GM18505 (cell line): Measurements from ENCODE around the gene MED25.

Source experiments
- ATAC-seq: cut with Tn5 transposase; IDR thresholded peaks from one replicate; pipeline ENCODE4 v1.9.1; 2021; ENCODE audit not compliant: unreplicated experiment
- POLR2A ChIP-seq: IDR thresholded peaks from 4 replicates; pipeline ENCODE4 v1.6.1; 2011; ENCODE audit warnings: borderline replicate concordance; ENCODE audit not compliant: insufficient read depth, insufficient read length; ENCODE audit errors: extremely low read depth

The MED25 gene

DNA sequence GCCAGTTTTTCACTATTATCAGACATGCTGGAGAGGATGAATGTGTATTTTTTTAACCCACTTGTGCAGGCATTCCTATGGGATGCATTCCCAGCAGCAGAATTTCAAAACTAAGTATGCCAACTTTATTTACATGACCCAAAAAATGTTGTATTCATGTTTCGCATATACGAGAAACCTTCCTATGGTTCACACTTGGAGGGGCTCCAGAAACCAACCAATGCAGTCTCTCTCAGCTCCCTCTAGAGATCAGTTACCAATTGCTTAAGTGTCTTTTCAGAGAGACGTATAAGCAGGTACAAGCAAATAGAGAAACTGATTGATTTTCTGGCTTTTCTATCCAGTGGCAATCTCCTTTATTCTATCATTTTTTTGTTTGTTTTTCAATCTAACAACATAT is 27.3 kb downstream of the MED25 start:
- no peak for ATAC-seq
- TF ChIP-seq POLR2A: no peak

GRCh38 chr19:49846408-49846807 is 28.3 kb downstream of the MED25 start:
- ATAC-seq: no peak
- TF ChIP-seq POLR2A: no peak

- no peak for TF ChIP-seq POLR2A
- no peak for ATAC-seq
These were observed 29.9 kb downstream of the MED25 start for GRCh38 chr19:49847731-49848696.

- no peak for ATAC-seq
- no peak for TF ChIP-seq POLR2A
These were observed 30.8 kb downstream of the MED25 start for GRCh38 chr19:49848938-49849337.

- no peak for TF ChIP-seq POLR2A
- ATAC-seq: no peak
These were observed 31.5 kb downstream of the MED25 start for GRCh38 chr19:49849433-49850220.

DNA sequence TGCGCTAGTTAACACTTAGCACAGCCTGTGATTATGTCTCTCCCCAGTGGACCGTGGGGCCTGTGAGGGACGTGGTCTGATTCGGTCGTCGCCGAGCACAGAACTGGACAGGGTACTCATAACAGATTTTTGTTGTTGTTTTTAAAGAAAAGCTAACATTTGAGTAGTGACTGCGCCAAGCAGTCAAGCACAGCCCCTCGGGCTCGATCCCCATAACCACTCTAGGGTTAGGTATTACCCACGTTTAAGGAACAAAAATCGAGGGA is 32.1 kb downstream of the MED25 start:
- ATAC-seq: no peak
- no peak for TF ChIP-seq POLR2A

DNA sequence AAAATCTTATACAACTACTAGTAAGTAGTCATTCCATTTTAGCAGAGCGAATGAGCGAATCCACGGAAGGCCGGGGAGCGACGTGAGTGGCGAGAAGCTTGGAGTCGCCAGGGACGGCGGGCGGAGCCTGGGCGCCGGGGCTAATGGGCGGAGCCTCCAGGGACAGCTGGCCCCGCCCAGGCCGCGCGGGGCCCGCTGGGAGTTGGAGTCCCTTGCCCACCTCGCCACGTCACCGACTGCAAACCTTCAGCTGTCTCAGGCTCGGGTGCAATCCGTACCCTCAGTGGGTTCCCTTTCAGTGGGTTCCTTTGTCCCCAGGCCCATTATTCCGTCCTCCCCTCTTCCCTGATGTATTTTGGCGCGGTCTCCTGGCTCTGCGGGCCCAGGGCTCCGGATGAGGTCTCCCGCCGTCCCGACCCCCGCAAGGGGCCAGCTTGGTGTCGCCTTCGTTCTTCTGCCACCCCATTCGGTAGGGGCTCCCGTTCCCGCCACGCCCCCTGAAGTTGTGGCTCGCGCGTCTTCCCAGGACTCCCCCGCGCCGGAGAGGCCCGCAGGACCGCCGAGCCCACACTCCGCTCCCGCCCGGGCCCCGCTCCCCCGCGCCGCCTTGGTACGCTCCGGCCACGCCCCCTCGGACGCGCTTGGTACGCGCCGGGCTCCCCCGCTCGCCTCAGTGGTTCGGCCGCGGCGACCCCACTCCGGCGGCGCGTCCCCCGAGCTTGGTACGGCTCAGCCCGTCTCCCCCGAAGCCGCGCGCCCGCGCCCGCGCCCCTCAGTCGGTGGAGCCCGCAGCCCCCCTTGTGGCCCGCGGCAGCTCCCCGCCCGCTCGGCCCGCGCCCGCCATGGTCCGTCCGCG is 32.6 kb downstream of the MED25 start, which contains the start of gene PTOV1:
Gene PTOV1 (plus strand): TSS at position 673 of the 856 bp plus-strand sequence.
- peak; percentile 60 for TF ChIP-seq POLR2A

GRCh38 chr19:49851456-49852259 is 33.6 kb downstream of the MED25 start:
- no peak for ATAC-seq
- TF ChIP-seq POLR2A: no peak

More for the DNA sequence above, 32.6 kb downstream of the MED25 start, which contains the start of gene PTOV1:
- peak; percentile 76 for ATAC-seq

- no peak for ATAC-seq
- no peak for TF ChIP-seq POLR2A
These were observed 34.6 kb downstream of the MED25 start for GRCh38 chr19:49852631-49853126.

DNA sequence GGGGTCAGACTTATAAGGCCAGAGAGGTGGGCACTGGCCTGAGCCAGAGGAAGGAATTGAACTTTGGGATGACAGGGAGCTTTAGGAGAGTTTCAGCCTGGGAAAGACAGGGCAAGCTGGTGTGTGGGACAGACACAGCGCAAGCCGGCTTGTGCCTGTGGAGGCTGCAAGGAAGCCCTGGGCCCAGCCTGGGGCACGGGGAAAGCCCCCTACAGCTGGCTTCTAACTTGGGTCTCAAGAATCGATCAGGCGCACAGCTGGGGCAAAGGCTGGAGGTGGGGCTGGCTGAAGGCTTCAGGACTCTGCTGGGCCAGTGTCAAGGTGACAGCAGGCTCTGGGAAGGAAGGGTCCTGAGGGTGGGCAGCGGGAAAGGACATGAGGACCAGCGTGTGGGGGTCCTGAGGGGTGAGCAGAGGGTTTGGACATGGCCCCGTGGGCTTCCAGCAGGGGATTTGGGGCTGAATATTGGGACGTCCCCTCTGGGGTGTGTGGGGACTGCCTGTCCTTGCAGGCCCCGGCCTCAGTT is 35.8 kb downstream of the MED25 start:
- TF ChIP-seq POLR2A: no peak
- no peak for ATAC-seq

DNA sequence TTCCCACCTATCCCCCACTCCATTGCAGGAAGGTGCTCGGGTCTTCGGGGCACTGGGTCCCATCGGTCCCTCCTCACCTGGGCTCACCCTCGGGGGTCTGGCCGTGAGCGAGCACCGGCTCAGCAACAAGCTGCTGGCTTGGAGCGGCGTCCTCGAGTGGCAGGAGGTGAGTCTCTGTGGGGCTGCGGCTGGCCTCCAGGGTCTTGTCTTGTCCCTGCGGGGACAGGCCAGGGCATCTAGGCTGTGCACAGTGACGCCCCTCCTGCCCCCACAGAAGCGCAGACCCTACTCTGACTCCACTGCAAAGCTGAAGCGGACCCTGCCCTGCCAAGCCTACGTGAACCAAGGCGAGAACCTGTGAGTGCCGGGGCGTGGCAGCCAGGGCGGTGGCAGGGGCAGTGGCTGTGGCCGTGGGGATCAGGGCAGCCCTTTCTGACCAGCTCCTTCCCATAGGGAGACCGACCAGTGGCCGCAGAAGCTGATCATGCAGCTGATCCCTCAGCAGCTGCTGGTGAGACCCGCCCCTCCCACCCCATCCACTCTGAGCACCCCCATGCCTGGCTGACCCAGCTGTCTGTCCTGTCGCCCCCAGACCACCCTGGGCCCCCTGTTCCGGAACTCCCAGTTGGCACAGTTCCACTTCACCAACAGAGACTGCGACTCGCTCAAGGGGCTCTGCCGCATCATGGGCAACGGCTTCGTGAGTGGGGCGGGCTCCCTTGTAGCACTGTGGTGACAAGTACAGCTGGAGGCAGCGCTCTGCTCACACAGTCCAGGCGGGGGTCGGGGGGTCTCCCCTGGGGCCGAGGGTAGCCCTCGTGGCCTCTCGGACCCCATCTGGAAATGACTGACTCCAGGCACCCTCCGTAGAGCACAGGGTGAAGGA is 36.5 kb downstream of the MED25 start:
- no peak for ATAC-seq
- peak; percentile 24 for TF ChIP-seq POLR2A

- ATAC-seq: no peak
- no peak for TF ChIP-seq POLR2A
These were observed 37.2 kb downstream of the MED25 start for GRCh38 chr19:49855277-49855675.
